GM19328 (cell line): Measurements from ENCODE around the gene YWHAE.
"Not testable (repeated sequence)": the region's sequence is repeated elsewhere in the genome, so short reads cannot be mapped to it uniquely, and the experiment has no call there.

Experiments used
- ATAC-seq: cut with Tn5 transposase; IDR thresholded peaks from one replicate; pipeline ENCODE4 v1.9.1; 2021; ENCODE audit warnings: mild to moderate bottlenecking, moderate library complexity; ENCODE audit not compliant: unreplicated experiment

Gene YWHAE

GRCh38 chr17:1375615-1376014 is 24.4 kb downstream of the YWHAE start:
- ATAC-seq: no peak

GRCh38 chr17:1374431-1375177 is 25.4 kb downstream of the YWHAE start:
- ATAC-seq: no peak

- no peak for ATAC-seq
Observed at GRCh38 chr17:1373707-1374237, 26.2 kb downstream of the YWHAE start.

- ATAC-seq: no peak
Observed at GRCh38 chr17:1372618-1373017, 27.4 kb downstream of the YWHAE start.

- no peak for ATAC-seq
Observed at GRCh38 chr17:1371893-1372590, 28.0 kb downstream of the YWHAE start.

GRCh38 chr17:1368588-1368987 is 31.4 kb downstream of the YWHAE start:
- ATAC-seq: no peak

GRCh38 chr17:1367351-1367745 is 32.7 kb downstream of the YWHAE start:
- no peak for ATAC-seq

- no peak for ATAC-seq
Observed at GRCh38 chr17:1366234-1366633, 33.8 kb downstream of the YWHAE start.

GRCh38 chr17:1365445-1366039 is 34.5 kb downstream of the YWHAE start:
- ATAC-seq: no peak

- no peak for ATAC-seq
Observed at GRCh38 chr17:1362964-1363363, 37.1 kb downstream of the YWHAE start.

GRCh38 chr17:1362065-1362848 is 37.8 kb downstream of the YWHAE start:
- no peak for ATAC-seq

GRCh38 chr17:1360975-1361374 is 39.0 kb downstream of the YWHAE start:
- ATAC-seq: no peak

GRCh38 chr17:1360315-1360714 is 39.7 kb downstream of the YWHAE start:
- ATAC-seq: not testable (repeated sequence)

GRCh38 chr17:1354030-1354429 is 46.0 kb downstream of the YWHAE start:
- no peak for ATAC-seq

GRCh38 chr17:1352530-1352929 is 47.5 kb downstream of the YWHAE start:
- ATAC-seq: not testable (repeated sequence)

- no peak for ATAC-seq
Observed at GRCh38 chr17:1351971-1352370, 48.1 kb downstream of the YWHAE start.

GRCh38 chr17:1351275-1351674 is 48.7 kb downstream of the YWHAE start:
- no peak for ATAC-seq

GRCh38 chr17:1347589-1348323 is 52.3 kb downstream of the YWHAE start:
- no peak for ATAC-seq

GRCh38 chr17:1344521-1344920 is 55.5 kb downstream of the YWHAE start:
- ATAC-seq: no peak

GRCh38 chr17:1343554-1343953 is 56.5 kb downstream of the YWHAE start:
- ATAC-seq: no peak
